Measurements from ENCODE around the gene KLHDC10.

- TF ChIP-seq POLR2A (IDR thresholded peaks at IDR 0.05) (no peak), CTCF (IDR thresholded peaks at IDR 0.05) (no peak), POLR2AphosphoS5 (IDR thresholded peaks at IDR 0.05) (no peak)
Observed at GRCh38 chr7:130178251-130178650, 107.9 kb downstream of the KLHDC10 start.

All from prostate gland (tissue), 2 donors.